Measurements from ENCODE around the gene CYTH1.

The CYTH1 gene

DNA sequence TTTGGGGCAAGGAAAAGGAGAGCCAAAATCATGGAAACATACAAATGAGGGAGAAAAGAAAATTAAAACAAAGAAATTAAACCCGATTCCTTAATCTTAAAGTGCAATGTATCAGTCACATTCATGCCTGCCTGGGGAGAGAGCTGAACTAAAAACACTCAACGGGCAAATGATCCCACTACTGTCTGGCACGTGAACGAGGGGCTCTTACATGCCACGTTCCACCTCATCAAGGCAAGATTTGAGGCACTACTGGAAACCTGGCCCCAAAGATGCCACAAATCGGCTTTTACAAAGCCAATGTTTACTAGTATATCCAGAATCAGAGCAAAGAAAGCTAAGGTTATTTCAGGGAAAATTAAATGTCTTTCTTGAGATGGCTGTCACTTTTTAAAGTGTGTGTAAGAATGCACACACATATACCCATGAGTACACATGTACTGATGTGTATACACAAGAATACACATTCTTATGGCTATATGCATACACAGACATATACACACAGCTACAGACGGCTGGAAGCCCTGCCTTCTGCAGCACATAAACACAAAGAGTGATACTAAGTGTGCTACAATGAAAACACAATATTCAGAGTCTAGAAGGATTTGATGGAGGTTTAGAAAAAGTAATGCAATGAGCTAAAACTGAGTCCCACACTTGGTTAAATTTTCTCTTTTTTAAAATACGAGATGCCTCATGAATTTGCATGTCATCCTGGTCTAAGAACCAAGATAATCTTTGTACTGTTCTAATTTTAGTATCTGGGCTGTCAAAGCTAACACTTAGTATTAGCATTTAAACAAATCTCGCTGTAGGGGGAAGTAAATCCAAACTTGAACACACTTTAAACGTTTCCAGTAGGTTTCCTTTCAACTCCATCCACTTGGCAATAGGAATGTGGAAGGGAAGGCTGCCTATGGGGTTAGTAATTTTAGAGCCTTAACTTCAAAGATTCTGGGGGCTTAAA lies 85.8 kb downstream of the CYTH1 start:
- Histone ChIP-seq H3K9me2 (ENCODE audit: low read depth, low read length) (no peaks in the 10 kb centered on the region), H3K27me3 (ENCODE audit: insufficient read depth, low read length) (no peaks in the 10 kb centered on the region), H4K20me1 (ENCODE audit: insufficient read depth, low read length) (no peaks in the 10 kb centered on the region), H3K9ac (ENCODE audit: low read length) (no peak overlapping the region), H3K79me2 (ENCODE audit: insufficient read depth, low read length) (no peaks in the 10 kb centered on the region), H3K27ac (ENCODE audit: low read depth, low read length, poor library complexity, severe bottlenecking) (peak overlapping the region; percentile 42), H3K4me3 (ENCODE audit: low read depth, low read length, poor library complexity, severe bottlenecking) (no peak overlapping the region), H3F3A (ENCODE audit: insufficient read depth, low read length) (no peaks in the 10 kb centered on the region), H3K9me3 (ENCODE audit: low read length) (no peaks in the 10 kb centered on the region), H2AFZ (ENCODE audit: low read length) (no peak overlapping the region), H3K4me1 (ENCODE audit: insufficient read depth, low read length, severe bottlenecking) (peaks cover 39% of the 10 kb centered on the region), H3K36me3 (ENCODE audit: insufficient read depth, low read length) (no peaks in the 10 kb centered on the region), H3K4me2 (ENCODE audit: low read length) (no peak overlapping the region)
- no peak for TF ChIP-seq EZH2 (IDR thresholded peaks at IDR 0.05; ENCODE audit: borderline replicate concordance, low read length)
- TF ChIP-seq, protein P1, sequence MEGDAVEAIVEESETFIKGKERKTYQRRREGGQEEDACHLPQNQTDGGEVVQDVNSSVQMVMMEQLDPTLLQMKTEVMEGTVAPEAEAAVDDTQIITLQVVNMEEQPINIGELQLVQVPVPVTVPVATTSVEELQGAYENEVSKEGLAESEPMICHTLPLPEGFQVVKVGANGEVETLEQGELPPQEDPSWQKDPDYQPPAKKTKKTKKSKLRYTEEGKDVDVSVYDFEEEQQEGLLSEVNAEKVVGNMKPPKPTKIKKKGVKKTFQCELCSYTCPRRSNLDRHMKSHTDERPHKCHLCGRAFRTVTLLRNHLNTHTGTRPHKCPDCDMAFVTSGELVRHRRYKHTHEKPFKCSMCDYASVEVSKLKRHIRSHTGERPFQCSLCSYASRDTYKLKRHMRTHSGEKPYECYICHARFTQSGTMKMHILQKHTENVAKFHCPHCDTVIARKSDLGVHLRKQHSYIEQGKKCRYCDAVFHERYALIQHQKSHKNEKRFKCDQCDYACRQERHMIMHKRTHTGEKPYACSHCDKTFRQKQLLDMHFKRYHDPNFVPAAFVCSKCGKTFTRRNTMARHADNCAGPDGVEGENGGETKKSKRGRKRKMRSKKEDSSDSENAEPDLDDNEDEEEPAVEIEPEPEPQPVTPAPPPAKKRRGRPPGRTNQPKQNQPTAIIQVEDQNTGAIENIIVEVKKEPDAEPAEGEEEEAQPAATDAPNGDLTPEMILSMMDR (IDR thresholded peaks at IDR 0.05; ENCODE audit: low read length) = no peak

DNA sequence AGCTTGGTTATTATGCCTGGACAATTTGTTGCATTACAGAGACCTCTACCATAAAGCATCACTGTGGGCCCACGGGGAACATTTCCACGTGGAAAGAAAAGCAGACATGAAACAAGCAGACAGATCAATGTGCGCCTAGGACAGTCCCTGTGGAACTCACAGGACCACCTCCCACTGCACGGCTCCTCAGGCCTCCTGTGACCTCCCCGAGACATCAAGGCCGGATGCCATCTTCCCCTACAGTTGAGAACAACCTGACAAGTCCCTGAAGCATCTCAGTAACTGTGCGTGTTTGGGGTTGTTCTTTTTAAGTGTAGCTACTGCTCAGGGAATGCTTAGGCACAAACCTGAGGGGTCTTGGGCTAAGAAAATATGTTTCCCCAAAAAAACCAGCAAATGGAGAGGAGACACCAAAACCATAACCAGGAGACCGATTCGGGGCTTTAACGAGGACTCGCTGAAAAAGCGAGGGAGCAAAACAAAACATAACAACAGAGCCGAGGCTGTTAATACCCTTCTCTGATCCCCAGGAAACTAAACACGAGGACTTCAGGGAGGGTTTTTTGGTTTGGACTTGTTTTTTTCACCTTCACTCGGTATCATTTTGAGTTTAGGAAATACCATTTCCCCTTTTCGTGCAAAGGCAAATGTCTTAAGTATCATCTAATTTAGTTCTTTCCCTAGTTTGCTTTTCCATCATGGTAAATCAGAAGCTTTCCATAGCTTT lies 87.1 kb downstream of the CYTH1 start:
- no peaks in the 10 kb centered on the region for H3K27me3 ChIP-seq (ENCODE audit: insufficient read depth, low read length)
- no peaks in the 10 kb centered on the region for H3K9me3 ChIP-seq (ENCODE audit: low read length)
- H3K4me3 ChIP-seq (ENCODE audit: low read depth, low read length, poor library complexity, severe bottlenecking) = no peak overlapping the region
- TF ChIP-seq EZH2 (IDR thresholded peaks at IDR 0.05; ENCODE audit: borderline replicate concordance, low read length) = no peak
- H3K9me2 ChIP-seq (ENCODE audit: low read depth, low read length) = no peaks in the 10 kb centered on the region
- no peak overlapping the region for H3K9ac ChIP-seq (ENCODE audit: low read length)
- H4K20me1 ChIP-seq (ENCODE audit: insufficient read depth, low read length) = no peaks in the 10 kb centered on the region
- no peak overlapping the region for H2AFZ ChIP-seq (ENCODE audit: low read length)
- no peak overlapping the region for H3K27ac ChIP-seq (ENCODE audit: low read depth, low read length, poor library complexity, severe bottlenecking)
- H3K4me1 ChIP-seq (ENCODE audit: insufficient read depth, low read length, severe bottlenecking) = peaks cover 39% of the 10 kb centered on the region
- H3K4me2 ChIP-seq (ENCODE audit: low read length) = no peak overlapping the region; the same call in 1 of the 2 replicates
- H3F3A ChIP-seq (ENCODE audit: insufficient read depth, low read length) = no peaks in the 10 kb centered on the region
- H3K79me2 ChIP-seq (ENCODE audit: insufficient read depth, low read length) = no peaks in the 10 kb centered on the region
- H3K36me3 ChIP-seq (ENCODE audit: insufficient read depth, low read length) = no peaks in the 10 kb centered on the region

DNA sequence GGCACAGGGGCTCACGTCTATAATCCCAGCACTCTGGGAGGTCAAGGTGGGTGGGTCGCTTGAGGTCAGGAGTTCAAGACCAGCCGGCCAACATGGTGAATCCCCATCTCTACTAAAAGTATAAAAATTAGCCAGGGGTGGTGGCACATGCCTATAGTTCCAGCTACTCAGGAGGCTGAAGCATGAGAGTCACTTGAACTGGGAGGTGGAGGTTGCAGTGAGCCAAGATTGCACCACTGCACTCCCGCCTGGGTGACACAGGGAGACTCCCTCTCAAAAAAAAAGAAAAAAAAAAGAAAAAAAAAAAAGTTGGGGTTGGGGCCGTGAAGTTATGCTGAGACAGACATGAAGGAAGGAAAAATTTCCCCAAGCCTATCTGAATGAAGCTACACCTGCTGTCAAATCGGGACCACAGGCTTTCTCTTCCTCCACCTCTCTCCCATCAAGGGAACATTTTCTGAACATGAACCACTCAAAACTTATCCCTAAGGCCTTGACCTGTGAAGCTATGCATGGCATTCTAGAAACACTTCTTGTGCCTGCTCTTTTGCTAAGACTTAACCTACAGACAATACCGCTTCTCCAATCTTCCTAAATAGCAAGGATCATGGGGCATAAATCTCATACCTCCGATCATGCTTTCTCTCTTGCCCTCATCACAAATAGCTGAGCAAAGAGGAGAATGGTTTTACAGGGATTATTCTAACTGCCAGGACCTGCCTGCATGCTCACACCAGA lies 88.6 kb downstream of the CYTH1 start:
- Histone ChIP-seq H3K4me2 (ENCODE audit: low read length) (no peak overlapping the region), H3K9ac (ENCODE audit: low read length) (no peak overlapping the region), H3K4me3 (ENCODE audit: low read depth, low read length, poor library complexity, severe bottlenecking) (no peak overlapping the region), H4K20me1 (ENCODE audit: insufficient read depth, low read length) (no peaks in the 10 kb centered on the region), H3K27me3 (ENCODE audit: insufficient read depth, low read length) (no peaks in the 10 kb centered on the region), H3F3A (ENCODE audit: insufficient read depth, low read length) (no peaks in the 10 kb centered on the region), H3K9me2 (ENCODE audit: low read depth, low read length) (no peaks in the 10 kb centered on the region), H3K9me3 (ENCODE audit: low read length) (no peaks in the 10 kb centered on the region), H3K36me3 (ENCODE audit: insufficient read depth, low read length) (no peaks in the 10 kb centered on the region), H3K4me1 (ENCODE audit: insufficient read depth, low read length, severe bottlenecking) (peaks cover 39% of the 10 kb centered on the region), H3K79me2 (ENCODE audit: insufficient read depth, low read length) (no peaks in the 10 kb centered on the region), H3K27ac (ENCODE audit: low read depth, low read length, poor library complexity, severe bottlenecking) (no peak overlapping the region), H2AFZ (ENCODE audit: low read length) (no peak overlapping the region)
- no peak for TF ChIP-seq EZH2 (IDR thresholded peaks at IDR 0.05; ENCODE audit: borderline replicate concordance, low read length)
- TF ChIP-seq, protein P1 (IDR thresholded peaks at IDR 0.05; ENCODE audit: low read length) = no peak
